BE2C (cell line): ENCODE data around the gene KARS1. TPM values are rescaled to one million over a fixed set of nuclear protein-coding genes. Genes with fewer than 3 reads are reported as not detected.

ENCODE experiments used
- DNase-seq: peaks from one replicate; pipeline ENCODE4 v3.0.0-alpha.2; 2020
- H3K27me3 ChIP-seq: fragments of 250-450 bp; sonication (Bioruptor Pico); 2 replicates; pipeline ENCODE4 v1.5.1; 2020; ENCODE audit warnings: mild to moderate bottlenecking
- H3K36me3 ChIP-seq: fragments of 250-450 bp; sonication (Bioruptor Pico); 2 replicates; pipeline ENCODE4 v1.5.1; 2020; ENCODE audit warnings: mild to moderate bottlenecking
- H3K4me1 ChIP-seq: fragments of 250-450 bp; sonication (Bioruptor Pico); 2 replicates; pipeline ENCODE4 v1.5.1; 2020
- H3K4me3 ChIP-seq: 2 replicates; pipeline ENCODE4 v1.5.1; 2011; ENCODE audit warnings: low read depth, low read length
- H3K9me3 ChIP-seq: fragments of 250-450 bp; sonication (Bioruptor Pico); 2 replicates; pipeline ENCODE4 v1.5.1; 2020
- CTCF ChIP-seq: IDR thresholded peaks from 2 replicates; pipeline ENCODE4 v1.5.1; 2012; ENCODE audit warnings: mild to moderate bottlenecking, low read depth, low read length
- polyA plus RNA-seq: library from polyadenylated mRNA; unstranded; fragments of >200 nt; gene quantifications from one replicate; pipeline ENCODE4 v1.2.1, GENCODE V29; 2012; ENCODE audit warnings: low read depth, missing spikeins; ENCODE audit not compliant: insufficient read length, insufficient read depth

KARS1 gene
- polyA plus RNA-seq, result 244 TPM

GRCh38 chr16:75647492-75648264 is at the start of gene KARS1, which contains the start of gene TERF2IP:
KARS1 (minus strand) TSS chr16:75647665; CDS start chr16:75647639, 26 bp downstream.
TERF2IP (plus strand) TSS chr16:75647773; CDS start chr16:75647883, 110 bp downstream.
- Histone ChIP-seq H3K9me3 (no peaks in the 10 kb centered on the region), H3K4me3 (peak within 1 kb of the TSS; percentile 98), H3K36me3 (peaks cover 27% of the 10 kb centered on the region), H3K27me3 (no peaks in the 10 kb centered on the region), H3K4me1 (no peaks in the 10 kb centered on the region)
- peak; percentile 95 for DNase-seq
- no peak for TF ChIP-seq CTCF

- Histone ChIP-seq H3K4me3 (no peak overlapping the region), H3K9me3 (no peaks in the 10 kb centered on the region), H3K27me3 (no peaks in the 10 kb centered on the region), H3K4me1 (no peaks in the 10 kb centered on the region), H3K36me3 (no peaks in the 10 kb centered on the region)
- no peak for DNase-seq
- TF ChIP-seq CTCF, result peak; percentile 46
These were observed 48.2 kb upstream of the KARS1 start for GRCh38 chr16:75695708-75696107.

DNA sequence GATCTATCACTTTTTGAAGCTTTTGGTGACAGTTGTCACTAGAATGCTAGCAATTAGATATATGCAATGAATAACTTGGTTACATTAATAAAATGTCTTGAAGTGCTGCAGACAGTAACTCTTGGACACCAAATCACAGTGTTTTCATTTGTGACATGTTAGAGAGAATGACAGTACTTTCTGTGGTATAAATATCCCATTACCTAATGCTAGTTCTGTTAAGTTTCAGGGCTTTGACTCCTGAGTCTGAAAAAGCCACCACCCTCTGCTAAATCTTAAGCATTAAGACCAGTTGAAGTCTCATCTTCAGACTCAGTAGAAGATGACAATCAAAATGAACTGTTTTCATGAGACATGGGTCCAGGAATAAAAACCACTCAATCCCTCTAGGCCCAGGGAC is 39.9 kb upstream of the KARS1 start:
- Histone ChIP-seq H3K4me3 (no peak overlapping the region), H3K27me3 (no peaks in the 10 kb centered on the region), H3K4me1 (no peaks in the 10 kb centered on the region), H3K36me3 (no peaks in the 10 kb centered on the region), H3K9me3 (no peaks in the 10 kb centered on the region)
- no peak for TF ChIP-seq CTCF
- no peak for DNase-seq

- Histone ChIP-seq H3K4me1 (no peaks in the 10 kb centered on the region), H3K27me3 (no peaks in the 10 kb centered on the region), H3K9me3 (no peaks in the 10 kb centered on the region), H3K36me3 (no peaks in the 10 kb centered on the region), H3K4me3 (no peak overlapping the region)
- no peak for DNase-seq
- TF ChIP-seq CTCF, result no peak
These were observed 34.8 kb upstream of the KARS1 start for GRCh38 chr16:75682308-75682707.

DNA sequence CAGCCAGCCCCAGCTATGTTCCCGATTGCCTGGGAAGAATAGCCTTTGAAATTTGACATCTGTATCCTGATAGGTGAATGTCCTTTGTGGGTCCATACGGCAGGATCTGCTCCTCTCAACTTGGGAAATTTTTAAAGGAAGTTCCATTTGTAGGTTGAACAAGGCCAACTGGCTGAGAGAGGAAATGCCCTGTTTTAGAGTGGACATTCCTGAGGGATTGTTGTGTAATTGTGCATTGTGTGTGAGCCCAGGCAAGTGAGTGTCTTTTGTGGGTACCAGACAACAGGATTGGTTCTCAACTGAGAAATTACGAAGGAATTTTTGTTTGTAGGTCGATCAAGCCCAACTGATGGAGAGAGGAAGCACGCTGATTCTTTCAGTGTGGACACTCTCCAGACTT is 31.9 kb upstream of the KARS1 start:
- no peak for DNase-seq
- H3K4me3 ChIP-seq, result no peak overlapping the region
- H3K9me3 ChIP-seq, result no peaks in the 10 kb centered on the region
- H3K27me3 ChIP-seq, result no peaks in the 10 kb centered on the region
- TF ChIP-seq CTCF, result no peak
- H3K4me1 ChIP-seq, result no peaks in the 10 kb centered on the region
- H3K36me3 ChIP-seq, result no peaks in the 10 kb centered on the region

- no peaks in the 10 kb centered on the region for H3K9me3 ChIP-seq
- no peaks in the 10 kb centered on the region for H3K4me1 ChIP-seq
- TF ChIP-seq CTCF, result no peak
These were observed 29.4 kb upstream of the KARS1 start, which contains the start of gene CPHXL2 for GRCh38 chr16:75676909-75677308. CPHXL2 (minus strand) TSS chr16:75677009; CDS start chr16:75676999, 10 bp downstream.

More at GRCh38 chr16:75676909-75677308, 29.4 kb upstream of the KARS1 start, which contains the start of gene CPHXL2:
- Histone ChIP-seq H3K4me3 (no peak within 1 kb of the TSS), H3K27me3 (no peaks in the 10 kb centered on the region), H3K36me3 (no peaks in the 10 kb centered on the region)
- no peak for DNase-seq
